ENCODE results near the gene CPNE2. TPM values are rescaled to one million over a fixed set of nuclear protein-coding genes. Genes with fewer than 3 reads are reported as not detected.

CPNE2 gene
- total RNA-seq, 1 donor from 2014 or later = 64.5 TPM

- intact Hi-C loops (cut with DNase I) = no loop called here
- Histone ChIP-seq H3K4me3 (no peak overlapping the region), H3K27ac (peak overlapping the region; percentile 68), H3K36me3 (peaks cover 8% of the 10 kb centered on the region), H3K9me3 (no peaks in the 10 kb centered on the region), H3K4me1 (peaks cover 55% of the 10 kb centered on the region), H3K27me3 (no peaks in the 10 kb centered on the region)
- DNase-seq (no peak), ATAC-seq (peak; percentile 3)
- no peak for TF ChIP-seq CTCF (IDR thresholded peaks at IDR 0.05)
Measured at GRCh38 chr16:57147381-57148221, 55.2 kb downstream of the CPNE2 start.

- Histone ChIP-seq H3K27me3 (no peaks in the 10 kb centered on the region), H3K4me1 (peaks cover 49% of the 10 kb centered on the region), H3K9me3 (no peaks in the 10 kb centered on the region), H3K36me3 (peaks cover 17% of the 10 kb centered on the region), H3K4me3 (no peak overlapping the region), H3K27ac (peak overlapping the region; percentile 68)
- intact Hi-C loops (cut with DNase I) = no loop called here
- DNase-seq (no peak), ATAC-seq (no peak)
- TF ChIP-seq CTCF (IDR thresholded peaks at IDR 0.05) = no peak
Measured at GRCh38 chr16:57148481-57148880, 56.1 kb downstream of the CPNE2 start.

GRCh38 chr16:57149391-57149790 is 57.0 kb downstream of the CPNE2 start:
- Histone ChIP-seq H3K36me3 (peaks cover 26% of the 10 kb centered on the region), H3K27me3 (no peaks in the 10 kb centered on the region), H3K27ac (peak overlapping the region; percentile 47), H3K4me3 (no peak overlapping the region), H3K9me3 (no peaks in the 10 kb centered on the region), H3K4me1 (peaks cover 49% of the 10 kb centered on the region)
- DNase-seq (no peak), ATAC-seq (no peak)
- no peak for TF ChIP-seq CTCF (IDR thresholded peaks at IDR 0.05)
- intact Hi-C loops (cut with DNase I) = no loop called here

GRCh38 chr16:57150682-57151330 is 58.4 kb downstream of the CPNE2 start:
- no peak overlapping the region for H3K4me3 ChIP-seq
- intact Hi-C loops (cut with DNase I) = no loop called here
- H3K36me3 ChIP-seq = peaks cover 40% of the 10 kb centered on the region
- no peak for TF ChIP-seq CTCF (IDR thresholded peaks at IDR 0.05)
- no peaks in the 10 kb centered on the region for H3K9me3 ChIP-seq
- no peak overlapping the region for H3K27ac ChIP-seq
- no peaks in the 10 kb centered on the region for H3K27me3 ChIP-seq
- DNase-seq (no peak), ATAC-seq (no peak)
- peaks cover 45% of the 10 kb centered on the region for H3K4me1 ChIP-seq

GRCh38 chr16:57151369-57151768 is 59.0 kb downstream of the CPNE2 start:
- Histone ChIP-seq H3K27ac (no peak overlapping the region), H3K27me3 (no peaks in the 10 kb centered on the region), H3K4me1 (peaks cover 41% of the 10 kb centered on the region), H3K36me3 (peaks cover 43% of the 10 kb centered on the region), H3K4me3 (no peak overlapping the region), H3K9me3 (no peaks in the 10 kb centered on the region)
- no peak for ATAC-seq
- intact Hi-C loops (cut with DNase I) = no loop called here
- no peak for DNase-seq
- TF ChIP-seq CTCF (IDR thresholded peaks at IDR 0.05) = no peak
